Upper lobe of left lung (tissue), 4 donors: ENCODE data around the gene TRIM25.

Experiments used
- EP300 ChIP-seq, 4 donors: sonication (generic); formaldehyde crosslinking; IDR thresholded peaks; one replicate each; pipeline ENCODE4 v1.5.1; 2017; ENCODE audit warnings: antibody characterized with exemption in 4 of 4, control low read depth in 2 of 4
- POLR2A ChIP-seq, 4 donors: fragments of 450-650 bp; IDR thresholded peaks; one replicate each; pipeline ENCODE4 v1.5.1; 2016 to 2017; ENCODE audit warnings: antibody characterized with exemption in 4 of 4, mild to moderate bottlenecking in 2 of 4
- POLR2AphosphoS5 ChIP-seq, 2 donors: sonication (generic); formaldehyde crosslinking; IDR thresholded peaks; one replicate each; pipeline ENCODE4 v1.5.1; 2017; ENCODE audit warnings: antibody characterized with exemption in 2 of 2
- TF ChIP-seq, protein P1 (sequence below), 6 experiments: fragments of 450-650 bp in 4 of 6; fragments of 200-600 bp in 2 of 6; sonication (generic) in 2 of 6; IDR thresholded peaks; one replicate each; pipeline ENCODE4 v1.5.1; 2016 to 2019; ENCODE audit warnings: antibody characterized with exemption in 6 of 6

GRCh38 chr17:56892333-56892732, 21.5 kb downstream of the TRIM25 start:
- no peak for TF ChIP-seq EP300 (IDR thresholded peaks at IDR 0.05)
- TF ChIP-seq, protein P1, sequence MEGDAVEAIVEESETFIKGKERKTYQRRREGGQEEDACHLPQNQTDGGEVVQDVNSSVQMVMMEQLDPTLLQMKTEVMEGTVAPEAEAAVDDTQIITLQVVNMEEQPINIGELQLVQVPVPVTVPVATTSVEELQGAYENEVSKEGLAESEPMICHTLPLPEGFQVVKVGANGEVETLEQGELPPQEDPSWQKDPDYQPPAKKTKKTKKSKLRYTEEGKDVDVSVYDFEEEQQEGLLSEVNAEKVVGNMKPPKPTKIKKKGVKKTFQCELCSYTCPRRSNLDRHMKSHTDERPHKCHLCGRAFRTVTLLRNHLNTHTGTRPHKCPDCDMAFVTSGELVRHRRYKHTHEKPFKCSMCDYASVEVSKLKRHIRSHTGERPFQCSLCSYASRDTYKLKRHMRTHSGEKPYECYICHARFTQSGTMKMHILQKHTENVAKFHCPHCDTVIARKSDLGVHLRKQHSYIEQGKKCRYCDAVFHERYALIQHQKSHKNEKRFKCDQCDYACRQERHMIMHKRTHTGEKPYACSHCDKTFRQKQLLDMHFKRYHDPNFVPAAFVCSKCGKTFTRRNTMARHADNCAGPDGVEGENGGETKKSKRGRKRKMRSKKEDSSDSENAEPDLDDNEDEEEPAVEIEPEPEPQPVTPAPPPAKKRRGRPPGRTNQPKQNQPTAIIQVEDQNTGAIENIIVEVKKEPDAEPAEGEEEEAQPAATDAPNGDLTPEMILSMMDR (IDR thresholded peaks at IDR 0.05), result no peak
- TF ChIP-seq POLR2A (IDR thresholded peaks at IDR 0.05), result no peak
- no peak for TF ChIP-seq POLR2AphosphoS5 (IDR thresholded peaks at IDR 0.05)
